K562 (cell line): ENCODE results near the gene NAIF1. TPM values are rescaled to one million over a fixed set of nuclear protein-coding genes. Genes with fewer than 3 reads are reported as not detected.

Experiments
- FOXM1 ChIP-seq, 2 experiments: fragments of 450-650 bp in 1 of 2; sonication (generic) in 1 of 2; formaldehyde crosslinking in 1 of 2; IDR thresholded peaks; 2 replicates each; pipeline versions ENCODE4 v1.6.1 to v1.9.0; 2017 to 2022; ENCODE audit warnings: low read depth in 2 of 2, mild to moderate bottlenecking in 2 of 2, missing genetic modification reagents in 1 of 2, moderate library complexity in 1 of 2
- HMG20A ChIP-seq: fragments of 450-650 bp; formaldehyde crosslinking; conservative IDR thresholded peaks from 2 replicates; pipeline ENCODE4 v1.4.0; 2020; ENCODE audit warnings: mild to moderate bottlenecking, mixed read lengths
- NR4A1 ChIP-seq, 2 experiments: fragments of 250-450 bp in 1 of 2; fragments of 450-650 bp in 1 of 2; sonication (Bioruptor Pico) in 1 of 2; IDR thresholded peaks; 2 replicates each; pipeline versions ENCODE4 v1.4.0 to v1.6.1; 2016 to 2020; ENCODE audit warnings: mild to moderate bottlenecking in 2 of 2, missing compliant biosample characterization in 1 of 2, missing genetic modification characterization in 1 of 2, moderate library complexity in 1 of 2
- PHTF2 ChIP-seq: fragments of 250-450 bp; sonication (Bioruptor Pico); IDR thresholded peaks from 2 replicates; pipeline ENCODE4 v1.5.0; 2021; ENCODE audit warnings: mild to moderate bottlenecking
- POLR2H ChIP-seq: IDR thresholded peaks from 2 replicates; pipeline ENCODE4 v1.6.1; 2016; ENCODE audit warnings: missing genetic modification characterization, low read depth, mild to moderate bottlenecking, control low read depth, missing compliant biosample characterization, moderate library complexity
- RUNX1 ChIP-seq: sonication (generic); IDR thresholded peaks from 2 replicates; pipeline ENCODE4 v1.6.1; 2016; ENCODE audit warnings: antibody characterized with exemption, low read depth
- SMARCB1 ChIP-seq: IDR thresholded peaks from 2 replicates; pipeline ENCODE4 v1.6.1; 2011; ENCODE audit warnings: improper control_type of control experiment, low read depth; ENCODE audit not compliant: insufficient read length
- XRCC3 ChIP-seq: fragments of 450-650 bp; IDR thresholded peaks from 2 replicates; pipeline ENCODE4 v1.6.1; 2017; ENCODE audit warnings: mild to moderate bottlenecking, moderate library complexity
- polyA plus RNA-seq, 8 experiments: library from polyadenylated mRNA; depleted of rRNA in 4 of 8; stranded (reverse) in 5 of 8; unstranded in 3 of 8; fragments of >200 nt; fragmentation: Nextera tagmentation in 2 of 8; fragmentation: Illumina TruSeq in 1 of 8; extraction: Ambion mirVana in 2 of 8; extraction: Trizol in 1 of 8; gene quantifications; 2 replicates each; pipeline versions ENCODE4 v1.2.1 to v1.2.3, GENCODE V29; 2011 to 2014; ENCODE audit warnings: inconsistent platforms in 1 of 8, missing spikeins in 1 of 8
- total RNA-seq, 7 experiments: library from RNA; depleted of rRNA in 6 of 7; stranded (reverse); fragments of >200 nt in 6 of 7; fragmentation: Illumina TruSeq in 2 of 7; extraction: Trizol in 2 of 7; gene quantifications; 2 replicates each; pipeline versions ENCODE4 v1.2.1 to v1.2.3, GENCODE V29; 2011 to 2021; ENCODE audit warnings: low replicate concordance in 1 of 7
- TF ChIP-seq, protein P1 (sequence below): sonication (generic); formaldehyde crosslinking; IDR thresholded peaks from 2 replicates; pipeline ENCODE4 v1.8.1; 2023; ENCODE audit warnings: mild to moderate bottlenecking, missing genetic modification reagents
- TF ChIP-seq, protein P2 (sequence below): fragments of 200-600 bp; sonication (generic); IDR thresholded peaks from one replicate; pipeline ENCODE4 v1.6.1; 2012; ENCODE audit warnings: mild to moderate bottlenecking, low read depth, low read length, inconsistent platforms
- TF ChIP-seq, protein P3 (sequence below): fragments of 250-450 bp; sonication (Bioruptor Pico); IDR thresholded peaks from 2 replicates; pipeline ENCODE4 v1.4.0; 2020; ENCODE audit warnings: mild to moderate bottlenecking

Gene NAIF1
- total and polyA plus RNA-seq, 9 of the 15 experiments (the other 6 are each of a cell fraction or from before 2014, with no cell fraction given): 4.8 to 26.6 (median 17.2) TPM

DNA sequence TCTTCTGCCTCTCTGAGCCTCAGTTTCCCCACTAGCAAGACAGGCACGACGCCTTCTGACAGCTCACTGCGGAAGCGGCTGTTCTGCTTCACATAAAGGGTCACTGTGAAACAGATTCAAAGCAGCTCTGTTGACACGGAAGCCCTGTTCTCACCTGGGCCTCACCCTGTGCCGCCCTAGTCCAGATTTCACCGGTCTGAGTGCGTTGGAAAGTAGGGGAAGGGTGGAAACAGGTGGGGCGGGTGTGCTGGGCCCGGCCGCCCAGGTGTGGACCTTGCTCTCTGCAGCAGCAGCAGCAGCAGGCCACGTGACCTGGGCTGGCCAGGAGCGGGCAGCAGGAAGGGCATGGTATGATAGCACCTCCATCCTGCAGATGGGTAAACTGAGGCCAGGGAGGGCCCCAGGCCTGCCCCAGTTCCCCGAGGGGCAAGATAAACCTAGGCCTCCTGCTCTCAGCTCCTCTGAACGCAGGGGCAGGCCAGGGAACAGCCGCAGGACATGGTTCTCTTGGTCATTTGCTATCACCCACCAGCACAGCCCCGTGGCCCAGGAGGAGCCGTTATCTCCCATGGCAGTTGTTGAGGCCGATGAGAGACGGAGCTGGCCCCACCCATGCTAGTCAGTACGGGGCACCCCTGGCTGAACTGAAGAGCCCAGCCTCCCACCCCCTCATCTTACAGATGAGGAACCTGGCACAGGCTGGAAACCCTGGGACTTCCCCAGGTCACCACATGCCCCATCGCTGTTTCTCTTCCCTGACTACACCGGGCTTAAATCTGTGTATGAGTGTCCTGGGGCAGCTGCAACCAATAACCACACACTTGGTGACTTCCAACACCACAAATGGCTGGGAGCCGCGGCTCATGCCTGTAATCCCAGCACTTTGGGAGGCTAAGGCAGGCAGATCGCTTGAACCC, 48.3 kb upstream of the NAIF1 start (continued):
- TF ChIP-seq, protein P1, sequence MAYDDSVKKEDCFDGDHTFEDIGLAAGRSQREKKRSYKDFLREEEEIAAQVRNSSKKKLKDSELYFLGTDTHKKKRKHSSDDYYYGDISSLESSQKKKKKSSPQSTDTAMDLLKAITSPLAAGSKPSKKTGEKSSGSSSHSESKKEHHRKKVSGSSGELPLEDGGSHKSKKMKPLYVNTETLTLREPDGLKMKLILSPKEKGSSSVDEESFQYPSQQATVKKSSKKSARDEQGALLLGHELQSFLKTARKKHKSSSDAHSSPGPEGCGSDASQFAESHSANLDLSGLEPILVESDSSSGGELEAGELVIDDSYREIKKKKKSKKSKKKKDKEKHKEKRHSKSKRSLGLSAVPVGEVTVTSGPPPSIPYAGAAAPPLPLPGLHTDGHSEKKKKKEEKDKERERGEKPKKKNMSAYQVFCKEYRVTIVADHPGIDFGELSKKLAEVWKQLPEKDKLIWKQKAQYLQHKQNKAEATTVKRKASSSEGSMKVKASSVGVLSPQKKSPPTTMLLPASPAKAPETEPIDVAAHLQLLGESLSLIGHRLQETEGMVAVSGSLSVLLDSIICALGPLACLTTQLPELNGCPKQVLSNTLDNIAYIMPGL (CRISPR knock-in tag): no peak
- TF ChIP-seq POLR2H (tag): no peak
- no peak for TF ChIP-seq NR4A1 (CRISPR knock-in tag; IDR thresholded peaks at IDR 0.05)
- peak; percentile 79 for TF ChIP-seq NR4A1 (tag; IDR thresholded peaks at IDR 0.05)
- TF ChIP-seq, protein P2, sequence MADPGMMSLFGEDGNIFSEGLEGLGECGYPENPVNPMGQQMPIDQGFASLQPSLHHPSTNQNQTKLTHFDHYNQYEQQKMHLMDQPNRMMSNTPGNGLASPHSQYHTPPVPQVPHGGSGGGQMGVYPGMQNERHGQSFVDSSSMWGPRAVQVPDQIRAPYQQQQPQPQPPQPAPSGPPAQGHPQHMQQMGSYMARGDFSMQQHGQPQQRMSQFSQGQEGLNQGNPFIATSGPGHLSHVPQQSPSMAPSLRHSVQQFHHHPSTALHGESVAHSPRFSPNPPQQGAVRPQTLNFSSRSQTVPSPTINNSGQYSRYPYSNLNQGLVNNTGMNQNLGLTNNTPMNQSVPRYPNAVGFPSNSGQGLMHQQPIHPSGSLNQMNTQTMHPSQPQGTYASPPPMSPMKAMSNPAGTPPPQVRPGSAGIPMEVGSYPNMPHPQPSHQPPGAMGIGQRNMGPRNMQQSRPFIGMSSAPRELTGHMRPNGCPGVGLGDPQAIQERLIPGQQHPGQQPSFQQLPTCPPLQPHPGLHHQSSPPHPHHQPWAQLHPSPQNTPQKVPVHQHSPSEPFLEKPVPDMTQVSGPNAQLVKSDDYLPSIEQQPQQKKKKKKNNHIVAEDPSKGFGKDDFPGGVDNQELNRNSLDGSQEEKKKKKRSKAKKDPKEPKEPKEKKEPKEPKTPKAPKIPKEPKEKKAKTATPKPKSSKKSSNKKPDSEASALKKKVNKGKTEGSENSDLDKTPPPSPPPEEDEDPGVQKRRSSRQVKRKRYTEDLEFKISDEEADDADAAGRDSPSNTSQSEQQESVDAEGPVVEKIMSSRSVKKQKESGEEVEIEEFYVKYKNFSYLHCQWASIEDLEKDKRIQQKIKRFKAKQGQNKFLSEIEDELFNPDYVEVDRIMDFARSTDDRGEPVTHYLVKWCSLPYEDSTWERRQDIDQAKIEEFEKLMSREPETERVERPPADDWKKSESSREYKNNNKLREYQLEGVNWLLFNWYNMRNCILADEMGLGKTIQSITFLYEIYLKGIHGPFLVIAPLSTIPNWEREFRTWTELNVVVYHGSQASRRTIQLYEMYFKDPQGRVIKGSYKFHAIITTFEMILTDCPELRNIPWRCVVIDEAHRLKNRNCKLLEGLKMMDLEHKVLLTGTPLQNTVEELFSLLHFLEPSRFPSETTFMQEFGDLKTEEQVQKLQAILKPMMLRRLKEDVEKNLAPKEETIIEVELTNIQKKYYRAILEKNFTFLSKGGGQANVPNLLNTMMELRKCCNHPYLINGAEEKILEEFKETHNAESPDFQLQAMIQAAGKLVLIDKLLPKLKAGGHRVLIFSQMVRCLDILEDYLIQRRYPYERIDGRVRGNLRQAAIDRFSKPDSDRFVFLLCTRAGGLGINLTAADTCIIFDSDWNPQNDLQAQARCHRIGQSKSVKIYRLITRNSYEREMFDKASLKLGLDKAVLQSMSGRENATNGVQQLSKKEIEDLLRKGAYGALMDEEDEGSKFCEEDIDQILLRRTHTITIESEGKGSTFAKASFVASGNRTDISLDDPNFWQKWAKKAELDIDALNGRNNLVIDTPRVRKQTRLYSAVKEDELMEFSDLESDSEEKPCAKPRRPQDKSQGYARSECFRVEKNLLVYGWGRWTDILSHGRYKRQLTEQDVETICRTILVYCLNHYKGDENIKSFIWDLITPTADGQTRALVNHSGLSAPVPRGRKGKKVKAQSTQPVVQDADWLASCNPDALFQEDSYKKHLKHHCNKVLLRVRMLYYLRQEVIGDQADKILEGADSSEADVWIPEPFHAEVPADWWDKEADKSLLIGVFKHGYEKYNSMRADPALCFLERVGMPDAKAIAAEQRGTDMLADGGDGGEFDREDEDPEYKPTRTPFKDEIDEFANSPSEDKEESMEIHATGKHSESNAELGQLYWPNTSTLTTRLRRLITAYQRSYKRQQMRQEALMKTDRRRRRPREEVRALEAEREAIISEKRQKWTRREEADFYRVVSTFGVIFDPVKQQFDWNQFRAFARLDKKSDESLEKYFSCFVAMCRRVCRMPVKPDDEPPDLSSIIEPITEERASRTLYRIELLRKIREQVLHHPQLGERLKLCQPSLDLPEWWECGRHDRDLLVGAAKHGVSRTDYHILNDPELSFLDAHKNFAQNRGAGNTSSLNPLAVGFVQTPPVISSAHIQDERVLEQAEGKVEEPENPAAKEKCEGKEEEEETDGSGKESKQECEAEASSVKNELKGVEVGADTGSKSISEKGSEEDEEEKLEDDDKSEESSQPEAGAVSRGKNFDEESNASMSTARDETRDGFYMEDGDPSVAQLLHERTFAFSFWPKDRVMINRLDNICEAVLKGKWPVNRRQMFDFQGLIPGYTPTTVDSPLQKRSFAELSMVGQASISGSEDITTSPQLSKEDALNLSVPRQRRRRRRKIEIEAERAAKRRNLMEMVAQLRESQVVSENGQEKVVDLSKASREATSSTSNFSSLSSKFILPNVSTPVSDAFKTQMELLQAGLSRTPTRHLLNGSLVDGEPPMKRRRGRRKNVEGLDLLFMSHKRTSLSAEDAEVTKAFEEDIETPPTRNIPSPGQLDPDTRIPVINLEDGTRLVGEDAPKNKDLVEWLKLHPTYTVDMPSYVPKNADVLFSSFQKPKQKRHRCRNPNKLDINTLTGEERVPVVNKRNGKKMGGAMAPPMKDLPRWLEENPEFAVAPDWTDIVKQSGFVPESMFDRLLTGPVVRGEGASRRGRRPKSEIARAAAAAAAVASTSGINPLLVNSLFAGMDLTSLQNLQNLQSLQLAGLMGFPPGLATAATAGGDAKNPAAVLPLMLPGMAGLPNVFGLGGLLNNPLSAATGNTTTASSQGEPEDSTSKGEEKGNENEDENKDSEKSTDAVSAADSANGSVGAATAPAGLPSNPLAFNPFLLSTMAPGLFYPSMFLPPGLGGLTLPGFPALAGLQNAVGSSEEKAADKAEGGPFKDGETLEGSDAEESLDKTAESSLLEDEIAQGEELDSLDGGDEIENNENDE: no peak
- TF ChIP-seq, protein P3, sequence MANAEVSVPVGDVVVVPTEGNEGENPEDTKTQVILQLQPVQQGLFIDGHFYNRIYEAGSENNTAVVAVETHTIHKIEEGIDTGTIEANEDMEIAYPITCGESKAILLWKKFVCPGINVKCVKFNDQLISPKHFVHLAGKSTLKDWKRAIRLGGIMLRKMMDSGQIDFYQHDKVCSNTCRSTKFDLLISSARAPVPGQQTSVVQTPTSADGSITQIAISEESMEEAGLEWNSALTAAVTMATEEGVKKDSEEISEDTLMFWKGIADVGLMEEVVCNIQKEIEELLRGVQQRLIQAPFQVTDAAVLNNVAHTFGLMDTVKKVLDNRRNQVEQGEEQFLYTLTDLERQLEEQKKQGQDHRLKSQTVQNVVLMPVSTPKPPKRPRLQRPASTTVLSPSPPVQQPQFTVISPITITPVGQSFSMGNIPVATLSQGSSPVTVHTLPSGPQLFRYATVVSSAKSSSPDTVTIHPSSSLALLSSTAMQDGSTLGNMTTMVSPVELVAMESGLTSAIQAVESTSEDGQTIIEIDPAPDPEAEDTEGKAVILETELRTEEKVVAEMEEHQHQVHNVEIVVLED (CRISPR knock-in tag): no peak
- peak; percentile 85 for TF ChIP-seq FOXM1 (IDR thresholded peaks at IDR 0.05; ENCODE audit: low read depth)
- no peak for TF ChIP-seq FOXM1 (CRISPR knock-in tag; IDR thresholded peaks at IDR 0.05; ENCODE audit: low read depth)
- TF ChIP-seq HMG20A: no peak
- no peak for TF ChIP-seq PHTF2
- no peak for TF ChIP-seq XRCC3
- peak; percentile 91 for TF ChIP-seq RUNX1
- no peak for TF ChIP-seq SMARCB1
